ENCODE data around the gene LIMD2.
A peak's percentile ranks its signal among the peaks of the same experiment; 100 is the strongest.
"Not testable (repeated sequence)": the region's sequence is repeated elsewhere in the genome, so short reads cannot be mapped to it uniquely, and the experiment has no call there.

The LIMD2 gene

DNA sequence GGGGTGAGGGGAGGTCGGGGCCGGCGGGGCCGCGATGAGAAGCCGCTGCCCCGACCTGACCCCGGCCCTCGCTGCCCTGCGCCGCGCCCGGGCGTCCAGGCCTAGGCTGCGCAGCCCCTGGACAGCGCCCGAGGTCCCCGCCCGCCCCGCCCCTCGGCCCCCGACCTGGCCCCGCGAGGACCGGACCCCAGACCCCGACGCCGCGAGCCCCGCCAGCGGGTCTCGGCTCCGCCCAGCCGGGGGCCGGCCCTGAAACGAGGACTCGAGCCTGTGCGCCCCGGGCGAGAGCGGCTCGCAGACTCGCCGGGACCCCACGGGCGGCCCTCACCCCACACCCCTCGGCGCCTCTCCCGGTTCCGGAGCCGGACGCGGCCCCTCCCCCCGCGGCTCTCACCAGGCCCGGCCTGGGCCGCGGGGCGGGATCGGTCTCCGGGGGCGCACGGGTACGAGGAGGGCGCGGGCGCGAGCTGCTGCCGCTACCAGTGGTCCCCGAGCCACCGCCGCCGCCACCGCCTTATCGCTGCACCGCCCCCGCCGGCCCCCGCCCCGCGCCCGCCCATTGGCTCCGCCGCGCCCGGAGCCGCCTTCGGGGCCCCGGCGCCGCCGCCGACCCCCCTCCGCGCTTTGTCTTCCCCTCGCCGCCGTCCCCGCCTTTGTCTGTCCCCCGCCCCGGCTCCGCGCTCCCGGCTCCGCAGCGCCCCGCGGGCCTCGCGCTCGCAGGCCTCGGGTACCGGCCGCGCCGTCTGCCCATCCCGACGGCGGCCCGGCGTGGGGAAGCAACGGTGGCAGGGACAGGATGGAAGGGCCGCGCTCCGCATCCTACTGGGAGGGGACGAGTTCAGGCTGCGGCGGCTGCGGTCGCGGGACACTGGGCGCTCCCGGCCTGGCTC, at the start of gene LIMD2:
Gene LIMD2 (minus strand): TSS at position 488 of the 890 bp plus-strand sequence. CDS start 827 bp downstream, outside the sequence.
- TF ChIP-seq, protein P1, sequence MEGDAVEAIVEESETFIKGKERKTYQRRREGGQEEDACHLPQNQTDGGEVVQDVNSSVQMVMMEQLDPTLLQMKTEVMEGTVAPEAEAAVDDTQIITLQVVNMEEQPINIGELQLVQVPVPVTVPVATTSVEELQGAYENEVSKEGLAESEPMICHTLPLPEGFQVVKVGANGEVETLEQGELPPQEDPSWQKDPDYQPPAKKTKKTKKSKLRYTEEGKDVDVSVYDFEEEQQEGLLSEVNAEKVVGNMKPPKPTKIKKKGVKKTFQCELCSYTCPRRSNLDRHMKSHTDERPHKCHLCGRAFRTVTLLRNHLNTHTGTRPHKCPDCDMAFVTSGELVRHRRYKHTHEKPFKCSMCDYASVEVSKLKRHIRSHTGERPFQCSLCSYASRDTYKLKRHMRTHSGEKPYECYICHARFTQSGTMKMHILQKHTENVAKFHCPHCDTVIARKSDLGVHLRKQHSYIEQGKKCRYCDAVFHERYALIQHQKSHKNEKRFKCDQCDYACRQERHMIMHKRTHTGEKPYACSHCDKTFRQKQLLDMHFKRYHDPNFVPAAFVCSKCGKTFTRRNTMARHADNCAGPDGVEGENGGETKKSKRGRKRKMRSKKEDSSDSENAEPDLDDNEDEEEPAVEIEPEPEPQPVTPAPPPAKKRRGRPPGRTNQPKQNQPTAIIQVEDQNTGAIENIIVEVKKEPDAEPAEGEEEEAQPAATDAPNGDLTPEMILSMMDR (IDR thresholded peaks at IDR 0.05; ENCODE audit: low read depth, low read length), result no peak
- DNase-seq (ENCODE audit: low read depth, low spot score), result peak; percentile 32
- in situ Hi-C loops (cut with HindIII; ENCODE audit: low sequenced_read_pairs), result no loop called here
- peak within 1 kb of the TSS; percentile 54 for H3K4me3 ChIP-seq (ENCODE audit: low read depth, low read length)

DNA sequence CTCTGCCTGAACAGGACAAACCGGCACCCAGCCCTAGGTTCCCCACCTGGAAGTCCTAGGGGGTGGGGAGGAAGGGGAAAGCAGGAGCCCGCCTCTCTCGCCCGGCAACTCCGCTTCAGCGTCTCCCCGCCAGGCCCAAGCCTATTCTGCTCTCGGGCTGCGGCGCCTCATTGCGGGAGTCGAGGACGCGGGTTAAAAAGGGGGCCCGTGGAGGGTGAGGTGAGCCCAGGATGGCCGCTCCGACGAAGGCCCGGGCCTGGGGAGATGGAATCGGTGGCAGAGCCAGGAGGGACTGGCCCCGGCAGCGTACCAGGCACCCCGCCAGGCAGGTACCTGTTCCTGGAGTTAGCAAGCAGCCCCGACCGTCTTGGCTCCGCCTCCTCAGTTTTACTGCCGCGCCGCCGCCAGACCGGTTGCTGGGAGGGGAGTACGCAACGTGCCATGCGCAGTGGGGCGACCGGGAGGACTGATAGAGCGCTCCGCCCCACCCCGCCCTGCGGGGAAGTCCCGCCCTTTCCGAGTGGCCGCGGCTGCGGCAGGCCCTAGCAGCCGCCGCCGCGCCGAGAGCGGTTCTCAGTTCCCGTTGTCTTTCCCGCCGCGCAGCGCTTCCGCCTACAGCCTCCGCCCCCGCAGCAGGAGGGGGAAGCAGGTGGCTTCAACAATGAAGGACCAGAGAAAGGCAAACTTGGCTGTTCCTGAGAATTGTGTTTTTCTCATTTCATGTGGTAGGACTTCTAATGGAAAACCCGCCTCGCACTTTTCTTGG, 41.7 kb upstream of the LIMD2 start, which contains the start of gene STRADA:
Gene STRADA (minus strand): TSS at position 392 of the 766 bp plus-strand sequence. CDS start 13,430 bp downstream, outside the sequence.
- in situ Hi-C loops (cut with HindIII; ENCODE audit: low sequenced_read_pairs), result no loop called here
- H3K4me3 ChIP-seq (ENCODE audit: low read depth, low read length), result peak within 1 kb of the TSS; percentile 91
- peak; percentile 98 for DNase-seq (ENCODE audit: low read depth, low spot score)
- TF ChIP-seq, protein P1 (IDR thresholded peaks at IDR 0.05; ENCODE audit: low read depth, low read length), result no peak

DNA sequence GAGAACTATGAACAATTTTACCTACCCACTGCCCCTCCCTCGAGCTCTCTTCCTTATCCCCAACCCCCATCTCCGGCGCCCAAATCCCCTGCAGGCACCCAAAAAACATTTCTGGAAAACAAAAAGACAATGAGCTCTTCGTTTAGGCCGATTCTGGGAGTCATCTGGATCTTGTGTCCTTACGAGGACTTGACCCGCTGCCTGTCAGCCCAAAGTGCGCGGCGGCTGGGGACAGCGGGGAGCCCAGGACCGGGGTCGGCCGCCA, 41.1 kb upstream of the LIMD2 start:
- in situ Hi-C loops (cut with HindIII; ENCODE audit: low sequenced_read_pairs), result no loop called here
- peak overlapping the region; percentile 91 for H3K4me3 ChIP-seq (ENCODE audit: low read depth, low read length)
- TF ChIP-seq, protein P1 (IDR thresholded peaks at IDR 0.05; ENCODE audit: low read depth, low read length), result no peak
- DNase-seq (ENCODE audit: low read depth, low spot score), result no peak

DNA sequence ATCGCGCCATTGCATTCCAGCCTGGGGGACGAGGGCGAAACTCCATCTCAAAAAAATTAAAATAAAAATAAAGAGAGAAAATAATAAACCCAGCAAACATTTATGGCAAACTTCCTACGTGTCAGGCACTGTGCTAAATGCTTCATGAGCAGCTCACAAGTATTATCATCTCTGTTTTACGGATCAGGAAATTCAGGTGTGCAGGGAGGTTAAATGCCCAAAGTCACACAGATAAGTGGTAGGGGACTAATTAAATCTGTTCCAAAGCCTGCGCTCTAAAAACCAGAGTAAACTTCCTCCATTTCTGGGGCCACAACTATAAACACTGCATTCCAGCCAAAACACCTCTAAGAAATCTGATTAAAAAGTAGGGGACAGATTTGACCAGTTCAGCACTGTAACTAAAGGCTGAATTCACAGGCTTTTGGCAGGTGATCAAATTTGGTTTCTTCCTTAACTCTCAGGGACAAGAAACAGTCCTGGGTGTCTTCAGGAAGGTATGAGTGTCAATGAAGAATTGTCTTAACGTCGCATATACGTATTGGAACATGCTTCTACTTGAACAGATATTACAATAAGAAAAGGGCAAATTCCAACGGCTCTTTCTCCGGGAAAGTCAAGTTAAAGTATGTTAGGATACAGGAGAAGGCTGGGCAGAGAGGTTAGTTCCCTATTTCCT, 40.7 kb upstream of the LIMD2 start:
- DNase-seq (ENCODE audit: low read depth, low spot score), result peak; percentile 9
- in situ Hi-C loops (cut with HindIII; ENCODE audit: low sequenced_read_pairs), result no loop called here
- TF ChIP-seq, protein P1 (IDR thresholded peaks at IDR 0.05; ENCODE audit: low read depth, low read length), result no peak
- peak overlapping the region; percentile 91 for H3K4me3 ChIP-seq (ENCODE audit: low read depth, low read length)

DNA sequence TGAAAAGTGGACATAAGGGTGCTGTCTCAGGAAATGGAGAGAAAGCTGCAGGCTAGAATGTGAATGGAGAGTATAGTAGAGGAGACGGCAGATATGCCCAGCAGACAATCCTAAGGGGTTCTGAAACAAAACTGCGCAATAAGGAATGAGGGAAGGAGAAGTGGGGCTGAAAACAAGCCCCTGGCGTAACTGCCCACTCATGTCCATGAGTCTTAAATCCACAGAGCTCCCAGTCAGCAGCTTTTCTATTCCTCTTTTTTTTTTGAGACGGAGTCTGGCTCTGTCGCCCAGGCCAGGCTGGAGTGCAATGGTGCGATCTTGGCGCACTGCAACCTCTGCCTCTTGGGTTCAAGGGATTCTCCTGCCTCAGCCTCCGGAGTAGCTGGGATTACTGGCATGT, 35.8 kb upstream of the LIMD2 start:
- no peak for DNase-seq (ENCODE audit: low read depth, low spot score)
- in situ Hi-C loops (cut with HindIII; ENCODE audit: low sequenced_read_pairs), result no loop called here
- H3K4me3 ChIP-seq (ENCODE audit: low read depth, low read length), result no peak overlapping the region
- TF ChIP-seq, protein P1 (IDR thresholded peaks at IDR 0.05; ENCODE audit: low read depth, low read length), result no peak

DNA sequence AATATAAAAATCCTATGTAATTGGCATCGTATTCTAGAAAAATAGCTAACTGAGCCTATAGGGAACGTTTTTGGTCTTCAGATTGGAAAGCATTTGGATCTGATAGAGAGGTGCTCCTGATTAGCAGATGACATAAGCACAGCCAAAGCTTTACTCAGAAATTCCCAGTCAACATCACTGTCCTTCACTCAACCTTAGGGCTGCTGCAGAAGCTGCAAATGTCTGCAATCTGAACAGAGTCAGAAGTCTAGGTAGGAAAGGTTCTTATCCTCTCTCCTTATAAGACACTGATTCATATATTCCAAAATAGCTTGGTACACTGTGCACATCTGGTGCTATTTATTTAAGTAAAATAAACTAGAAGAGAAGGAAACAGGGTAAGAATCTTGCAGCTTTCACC, 22.5 kb upstream of the LIMD2 start:
- H3K4me3 ChIP-seq (ENCODE audit: low read depth, low read length), result no peak overlapping the region
- DNase-seq (ENCODE audit: low read depth, low spot score), result no peak
- in situ Hi-C loops (cut with HindIII; ENCODE audit: low sequenced_read_pairs), result no loop called here
- TF ChIP-seq, protein P1 (IDR thresholded peaks at IDR 0.05; ENCODE audit: low read depth, low read length), result no peak

DNA sequence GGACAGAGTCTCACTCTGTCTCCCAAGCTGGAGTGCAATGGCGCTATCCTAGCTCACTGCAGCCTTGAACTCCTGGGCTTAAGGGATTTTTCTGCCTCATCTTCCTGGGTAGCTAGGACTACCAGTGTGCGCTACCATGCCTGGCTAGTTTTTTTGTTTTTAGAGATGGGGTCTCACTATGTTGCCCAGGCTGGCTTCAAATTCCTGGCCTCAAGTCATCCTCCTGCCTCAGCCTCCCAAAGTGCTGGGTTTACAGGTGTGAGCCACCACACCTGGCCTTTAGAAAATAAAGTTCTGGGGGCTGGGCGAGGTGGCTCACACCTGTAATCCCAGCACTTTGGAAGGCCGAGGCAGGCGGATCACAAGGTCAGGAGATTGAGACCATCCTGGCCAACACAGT, 20.3 kb upstream of the LIMD2 start:
- in situ Hi-C loops (cut with HindIII; ENCODE audit: low sequenced_read_pairs); DNase-seq (ENCODE audit: low read depth, low spot score); H3K4me3 ChIP-seq (ENCODE audit: low read depth, low read length): not testable (repeated sequence)
